Activated CD8-positive, alpha-beta memory T cell treated with anti-CD3 and anti-CD28 coated beads, Interleukin-2, amount 50 U/mL, for 24 hours (primary cell): ENCODE results near the gene BANF2.

Experiments used
- DNase-seq: peaks from one replicate; pipeline ENCODE4 v3.0.0-alpha.2; 2020; ENCODE audit errors: extremely low read depth

Gene BANF2

GRCh38 chr20:17710379-17711266 lies 10.9 kb downstream of the BANF2 start:
- DNase-seq = no peak

DNA sequence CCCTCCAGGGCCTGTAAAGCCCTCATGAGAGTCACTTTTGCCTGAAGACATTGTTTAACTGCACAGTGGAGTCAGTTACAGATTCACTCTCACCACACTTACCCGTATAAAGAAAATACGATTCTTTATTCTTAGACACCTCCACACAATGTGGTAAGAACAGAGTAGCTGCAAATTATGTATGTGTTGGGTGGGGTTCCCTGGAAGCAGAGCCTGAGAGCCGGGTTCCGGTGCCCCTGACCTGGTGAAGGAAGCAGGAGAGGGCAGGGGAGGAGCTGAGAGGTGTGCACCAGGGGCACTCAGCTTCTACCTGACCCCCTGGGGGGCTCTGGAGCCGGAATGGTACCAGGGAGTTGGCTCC lies 11.5 kb downstream of the BANF2 start:
- no peak for DNase-seq

- DNase-seq = no peak
Measured at GRCh38 chr20:17712201-17712600, 12.4 kb downstream of the BANF2 start.

DNA sequence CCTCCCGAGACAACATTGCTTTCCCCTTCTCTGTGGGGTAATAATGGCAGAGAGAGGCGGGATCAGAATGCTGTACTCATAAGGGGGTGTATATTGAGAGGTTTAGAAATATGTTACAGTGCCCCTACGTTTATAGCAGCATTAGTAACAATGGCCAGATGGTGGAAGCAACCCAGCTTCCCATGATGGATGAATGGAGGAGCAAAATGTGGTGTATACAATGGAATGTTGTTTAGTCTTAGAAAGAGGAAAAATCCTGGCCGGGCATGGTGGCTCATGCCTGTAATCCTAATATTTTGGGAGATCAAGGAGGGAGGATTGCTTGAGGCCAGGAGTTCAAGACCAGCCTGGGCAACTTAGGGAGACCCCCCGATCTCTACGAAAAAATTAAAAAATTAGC lies 12.9 kb downstream of the BANF2 start:
- DNase-seq = no peak

GRCh38 chr20:17714597-17714996 lies 14.8 kb downstream of the BANF2 start:
- DNase-seq = no peak

DNA sequence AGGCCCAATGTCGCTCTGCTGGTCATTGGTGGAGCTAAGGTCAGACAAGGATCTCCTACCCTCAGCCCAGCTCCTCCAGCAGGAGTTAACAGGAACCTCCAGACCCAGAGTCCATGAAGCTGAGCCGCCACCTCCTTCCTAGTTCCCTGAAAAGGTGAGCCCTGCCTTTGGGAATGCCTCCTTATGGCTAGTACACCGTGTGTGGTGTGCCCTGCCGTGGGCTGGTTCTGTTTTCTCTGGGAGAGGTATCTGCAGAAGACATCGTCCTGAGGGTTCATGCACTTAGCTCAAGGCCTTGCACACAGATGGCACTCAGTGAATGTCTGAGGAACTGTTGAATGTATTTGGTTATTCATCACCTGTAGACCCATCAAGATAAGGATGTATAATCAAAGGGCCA lies 15.3 kb downstream of the BANF2 start:
- DNase-seq = no peak

DNA sequence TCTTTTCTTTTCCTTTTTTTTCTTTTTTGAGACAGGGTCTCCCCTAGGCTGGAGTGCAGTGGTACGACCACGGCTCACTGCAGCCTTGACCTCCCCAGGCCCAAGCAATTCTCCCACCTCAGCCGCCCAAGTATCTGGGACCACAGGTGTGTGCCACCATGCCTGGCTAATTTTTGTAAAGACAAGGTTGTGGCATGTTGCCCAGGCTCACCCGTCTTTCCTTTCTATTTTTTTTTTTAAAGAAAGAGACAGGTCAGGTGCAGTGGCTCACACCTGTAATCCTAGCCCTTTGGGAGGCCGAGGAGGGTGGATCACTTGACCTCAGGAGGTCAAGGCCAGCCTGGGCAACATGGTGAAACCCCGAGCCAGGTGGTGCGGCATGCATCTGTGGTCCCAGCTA lies 16.6 kb downstream of the BANF2 start:
- no peak for DNase-seq

DNA sequence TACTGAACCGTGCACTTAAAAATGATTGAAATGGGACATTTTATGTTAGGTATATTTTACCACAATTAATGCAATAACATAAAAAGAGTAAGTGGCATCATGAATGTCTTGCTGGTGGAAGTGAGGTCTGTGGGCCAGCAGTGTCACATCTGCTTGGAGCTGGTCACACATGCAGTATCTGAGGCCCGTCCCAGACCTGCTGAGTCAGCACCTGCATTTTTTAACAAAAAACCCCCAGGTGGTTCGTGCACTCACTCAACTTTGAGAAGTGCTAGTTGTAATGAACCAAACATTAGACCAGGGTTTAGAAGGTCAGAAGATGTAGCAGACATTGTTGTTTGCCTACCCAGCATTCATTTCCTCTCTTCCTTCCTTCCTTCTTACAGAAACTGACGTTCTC lies 21.0 kb downstream of the BANF2 start:
- no peak for DNase-seq

DNA sequence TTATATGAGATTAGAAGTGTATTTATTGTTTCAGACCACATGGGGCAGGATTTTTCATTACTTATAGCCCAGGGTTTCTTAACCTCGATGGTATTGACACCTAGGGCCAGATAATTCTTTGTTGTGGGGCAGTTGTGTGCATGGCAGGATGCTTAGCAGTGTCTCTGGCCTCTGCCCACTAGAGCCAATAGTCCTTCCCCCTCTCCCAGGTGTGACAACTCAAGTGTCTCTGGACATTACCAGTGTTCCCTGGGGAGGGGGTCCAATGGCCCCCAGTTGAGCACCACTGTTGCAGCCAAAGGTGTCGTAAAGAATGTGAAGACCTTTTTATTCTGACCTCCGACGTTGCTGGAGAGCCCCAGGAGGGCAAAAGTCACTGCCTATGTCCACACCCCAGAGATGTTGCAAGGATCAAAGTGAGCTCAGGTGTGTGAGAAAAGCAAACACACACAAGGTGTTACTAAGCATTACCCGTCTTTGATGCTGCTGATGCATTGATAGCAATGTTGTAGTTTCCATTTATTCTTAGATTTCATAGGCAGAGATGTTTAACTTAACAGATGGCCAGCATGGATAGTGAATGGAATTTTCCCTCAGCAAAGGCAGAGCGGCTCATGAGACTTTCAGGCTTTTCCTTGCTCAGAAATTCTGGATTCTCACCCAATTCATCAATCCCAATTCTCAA lies 22.2 kb downstream of the BANF2 start:
- no peak for DNase-seq

DNA sequence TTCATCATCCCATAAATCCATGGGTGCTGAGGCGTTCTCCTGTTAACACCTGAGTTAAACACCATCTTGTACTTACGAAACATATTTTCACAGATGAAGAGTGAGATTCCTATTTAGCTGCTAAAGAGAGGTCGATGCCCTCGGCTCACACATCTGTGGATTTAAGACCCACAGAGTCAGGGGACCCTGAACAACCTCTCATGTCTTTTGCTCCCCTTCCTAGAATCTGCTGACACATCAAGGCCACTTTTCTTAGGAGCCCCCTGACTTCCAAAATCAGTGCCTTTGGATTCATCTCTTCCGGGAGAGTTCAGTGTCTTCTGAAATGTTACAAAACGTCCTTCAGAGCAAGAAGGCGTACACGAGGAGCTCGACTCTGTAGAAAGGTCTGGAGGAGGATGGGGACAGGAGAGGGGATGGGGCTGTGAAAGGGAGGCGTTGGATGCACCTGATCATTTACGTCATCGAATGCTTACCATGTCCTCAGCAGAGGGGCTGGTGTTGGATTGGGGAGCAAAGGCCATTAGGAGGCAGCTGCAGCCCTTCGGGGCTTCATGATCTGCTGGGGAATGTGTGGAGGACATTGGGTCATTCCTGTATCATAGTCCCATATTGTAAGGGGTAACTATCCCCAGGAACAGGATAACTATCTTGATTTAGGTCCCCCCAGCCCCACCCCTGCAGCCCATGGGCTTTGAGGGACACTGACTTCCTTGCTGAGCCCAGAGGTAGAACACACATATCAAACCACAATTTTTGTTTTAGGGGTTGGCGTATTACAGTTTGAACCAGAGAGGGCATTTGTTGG lies 22.9 kb downstream of the BANF2 start:
- DNase-seq = no peak

DNA sequence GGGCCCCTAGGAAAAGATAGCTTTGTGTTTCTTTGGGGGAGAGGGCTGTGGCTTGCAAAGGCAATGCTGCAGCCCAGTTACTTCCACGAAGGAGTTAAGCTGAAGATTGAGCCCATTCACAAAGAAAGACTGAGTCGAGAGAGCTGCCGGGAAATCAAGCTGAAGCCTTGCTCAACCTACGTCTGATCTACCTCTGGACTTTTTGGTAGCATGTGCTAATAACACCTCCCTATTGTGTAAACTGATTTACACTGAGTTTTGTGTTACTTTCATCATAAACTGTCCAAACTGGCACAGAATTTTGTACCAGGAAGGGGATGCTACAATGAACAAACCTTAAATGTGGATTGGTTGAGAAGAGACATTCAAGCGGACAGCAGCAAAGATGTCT lies 23.5 kb downstream of the BANF2 start:
- no peak for DNase-seq

- no peak for DNase-seq
Measured at GRCh38 chr20:17725094-17725835, 25.5 kb downstream of the BANF2 start.

DNA sequence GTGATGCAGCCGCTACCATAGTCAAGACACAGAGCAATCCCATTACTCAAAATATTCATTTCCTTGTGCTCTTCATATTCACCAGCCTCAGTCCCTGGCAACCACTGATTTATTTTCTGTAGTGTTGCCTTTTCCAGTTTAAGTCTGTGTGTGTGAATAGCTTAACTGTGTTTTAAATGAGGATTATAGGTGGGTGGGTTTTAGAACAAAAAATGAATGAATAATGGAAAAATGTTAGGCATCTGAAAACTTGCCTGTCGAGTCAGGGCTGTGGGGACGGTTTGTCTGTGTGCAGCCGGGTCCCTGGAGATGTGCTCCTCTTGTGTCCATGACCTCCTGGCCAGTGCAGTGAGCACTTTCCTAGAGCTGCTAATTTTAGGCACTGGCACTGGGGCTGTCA lies 27.1 kb downstream of the BANF2 start:
- no peak for DNase-seq

GRCh38 chr20:17727351-17727750 lies 27.6 kb downstream of the BANF2 start:
- DNase-seq = no peak

DNA sequence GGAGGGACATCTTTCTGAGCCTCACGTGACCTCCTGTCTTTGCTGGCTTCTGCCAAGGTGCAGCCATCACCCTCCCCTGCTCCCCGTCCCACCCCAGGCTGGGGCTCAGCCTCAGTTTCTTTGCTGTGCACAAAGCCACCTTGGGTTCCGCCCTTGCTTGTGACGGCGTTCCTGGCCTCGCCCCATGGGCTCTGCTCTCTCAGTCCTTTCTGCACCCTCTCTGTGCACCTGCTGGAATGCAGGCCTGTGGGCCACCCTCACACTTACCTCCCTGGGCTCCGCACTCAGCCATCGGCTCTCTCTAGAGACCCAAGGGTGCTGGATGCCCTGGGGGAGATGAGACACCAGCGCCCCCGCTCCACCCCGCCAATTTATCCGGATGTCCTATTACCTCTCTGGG lies 28.3 kb downstream of the BANF2 start:
- no peak for DNase-seq

GRCh38 chr20:17730071-17730470 lies 30.3 kb downstream of the BANF2 start:
- no peak for DNase-seq

GRCh38 chr20:17731233-17731632 lies 31.5 kb downstream of the BANF2 start:
- DNase-seq = no peak

DNA sequence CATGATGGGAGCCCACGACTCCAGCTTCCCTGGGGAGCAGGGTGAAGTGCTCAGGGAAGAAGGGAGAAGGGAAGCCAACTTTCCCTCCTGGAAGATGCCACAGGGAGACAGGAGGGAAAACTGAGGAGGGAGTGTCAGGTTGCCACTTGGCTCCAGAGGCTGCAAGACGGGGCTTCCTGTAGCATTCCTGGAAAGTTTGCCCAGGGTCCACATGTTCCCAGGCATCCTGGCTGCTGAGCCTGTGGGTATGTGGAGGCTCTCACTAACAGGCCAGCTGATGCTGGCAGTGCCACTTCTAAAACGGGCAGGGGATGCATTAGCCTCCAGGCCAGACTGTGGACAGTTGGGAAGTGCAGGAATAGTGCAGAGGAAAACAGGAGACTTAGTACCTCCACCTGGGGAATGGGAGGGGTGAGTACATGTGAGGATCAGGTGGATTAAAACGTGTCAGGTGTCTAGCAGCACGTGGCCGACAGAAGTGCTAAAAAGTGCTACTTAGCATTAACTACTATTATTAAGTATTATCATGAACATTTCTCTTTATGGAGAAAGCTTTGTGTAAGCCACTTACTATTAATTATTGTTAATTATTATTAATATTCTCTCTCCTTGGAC lies 33.2 kb downstream of the BANF2 start:
- DNase-seq = no peak

- no peak for DNase-seq
Measured at GRCh38 chr20:17733767-17734304, 34.1 kb downstream of the BANF2 start.

DNA sequence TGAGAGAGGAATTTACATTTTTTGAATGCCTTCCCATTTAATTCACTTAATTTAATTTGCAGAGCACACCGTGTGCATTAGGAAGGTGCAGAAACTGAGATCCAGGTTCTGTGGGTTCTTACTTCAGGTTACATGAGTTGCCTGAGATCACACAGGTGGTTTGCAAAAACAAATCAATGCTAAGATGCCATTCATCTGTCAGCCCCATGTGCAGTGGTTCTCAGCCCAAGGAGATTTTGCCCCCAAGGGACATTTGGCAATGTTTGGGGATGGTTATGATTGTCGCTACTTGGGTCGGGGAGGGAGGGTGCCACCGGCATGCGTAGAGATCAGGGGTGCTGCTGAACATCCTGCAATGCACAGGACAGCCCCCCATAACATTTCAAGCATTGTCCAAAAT lies 34.6 kb downstream of the BANF2 start:
- DNase-seq = no peak

DNA sequence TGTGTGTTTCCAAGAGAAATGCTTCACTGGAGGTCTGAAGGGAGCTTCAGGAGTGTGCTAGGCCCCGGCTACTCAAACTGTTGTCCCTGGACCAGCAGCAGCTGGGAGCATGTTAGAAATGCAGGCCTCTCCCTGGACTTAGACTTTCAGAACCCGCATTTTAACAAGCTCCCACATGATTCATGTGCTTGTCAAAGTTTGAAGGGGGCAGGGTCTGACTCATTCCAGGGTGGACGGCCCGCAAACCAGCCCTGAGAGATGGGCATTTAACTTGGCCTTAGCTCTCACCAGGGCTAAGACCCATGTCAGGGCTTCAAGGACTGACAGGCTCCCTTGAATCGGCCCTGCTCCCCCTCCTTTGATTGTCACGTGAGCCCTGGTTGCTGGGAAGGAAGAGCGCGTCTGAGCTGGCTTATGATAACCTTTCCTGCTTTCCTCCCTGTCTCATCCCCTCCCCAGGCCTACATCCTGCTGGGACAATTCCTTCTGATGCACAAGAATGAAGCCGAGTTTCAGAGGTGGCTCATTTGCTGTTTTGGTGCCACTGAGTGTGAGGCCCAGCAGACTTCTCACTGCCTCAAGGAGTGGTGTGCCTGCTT lies 35.5 kb downstream of the BANF2 start:
- DNase-seq = no peak
